SH-SY5Y (cell line): ENCODE data around the gene RHBDL3.

ENCODE experiments used
- GATA2 ChIP-seq: IDR thresholded peaks from 2 replicates; pipeline ENCODE4 v1.6.1; 2011; ENCODE audit warnings: mild to moderate bottlenecking, low read depth, low read length
- GATA3 ChIP-seq: IDR thresholded peaks from 2 replicates; pipeline ENCODE4 v1.6.1; 2011; ENCODE audit warnings: low read depth, mild to moderate bottlenecking, low read length, moderate library complexity

GRCh38 chr17:32299580-32300164 is 34.0 kb downstream of the RHBDL3 start:
- TF ChIP-seq GATA3 (no peak), GATA2 (no peak)
